ENCODE results near the gene C17orf67.

Gene C17orf67

GRCh38 chr17:56832446-56832845, 1.3 kb downstream of the C17orf67 start:
- no peak for DNase-seq

DNA sequence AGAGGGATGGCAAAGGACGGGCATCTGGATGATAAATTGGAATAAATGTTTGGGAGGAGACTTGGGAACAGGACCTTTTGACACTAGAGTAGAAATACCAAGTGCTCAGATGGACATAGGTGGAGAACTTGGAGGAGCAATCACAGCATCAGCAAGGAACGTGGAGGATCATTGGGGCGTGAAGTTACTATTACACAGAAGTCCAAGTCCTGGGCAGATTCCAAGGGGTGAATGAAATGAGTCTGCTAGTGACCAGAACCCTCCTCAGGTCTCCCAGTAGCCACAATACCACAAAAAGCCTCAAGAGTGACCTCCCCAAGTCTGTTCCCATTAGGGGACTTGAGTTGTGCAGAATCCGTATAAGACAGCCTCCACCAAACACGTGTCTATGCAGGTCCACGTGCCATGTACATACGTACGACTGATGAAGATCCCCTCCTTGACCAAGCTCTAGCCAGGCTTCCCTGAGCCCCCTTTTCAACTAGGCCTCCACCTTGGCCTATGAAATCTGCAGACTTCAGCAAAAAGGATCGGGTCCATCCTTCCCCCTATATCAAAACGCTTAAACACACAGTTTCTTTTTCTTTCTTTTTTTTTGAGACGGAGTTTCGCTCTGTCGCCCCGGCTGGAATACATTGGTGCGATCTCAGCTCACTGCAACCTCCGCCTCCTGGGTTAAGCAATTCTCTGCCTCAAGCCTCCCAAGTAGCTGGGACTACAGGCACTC, 2.2 kb downstream of the C17orf67 start:
- DNase-seq, result no peak

DNA sequence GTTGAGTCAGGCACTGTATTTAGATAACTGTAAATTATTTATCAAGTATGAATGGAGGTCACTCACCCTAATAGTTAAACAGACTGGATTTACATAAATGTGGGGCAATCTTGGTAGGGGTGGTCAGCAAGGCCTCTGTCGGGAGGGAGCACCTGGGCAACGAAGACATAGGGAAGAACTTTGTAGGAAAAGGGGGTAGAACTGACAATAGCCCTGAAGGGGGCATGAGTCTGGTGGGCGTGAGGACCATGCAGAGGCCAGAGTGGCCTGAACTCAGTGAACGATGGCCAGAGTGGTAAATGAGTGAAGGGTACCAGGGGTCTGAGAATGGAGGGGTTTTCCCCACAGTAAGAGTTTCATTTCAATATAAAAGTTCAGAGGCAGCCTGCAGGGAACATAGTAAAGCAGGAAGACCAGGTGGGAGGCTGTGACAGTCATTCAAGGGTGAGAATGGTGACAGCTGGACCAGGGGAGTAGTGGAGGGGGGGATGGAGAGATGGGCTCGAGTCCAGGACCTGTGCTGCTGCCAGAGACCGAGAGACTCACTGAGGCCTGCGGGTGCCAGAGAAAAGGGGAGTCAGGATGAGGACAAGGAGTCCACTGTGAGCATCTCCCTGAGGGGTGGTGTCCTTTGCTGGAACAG, 2.9 kb downstream of the C17orf67 start:
- DNase-seq, result no peak

DNA sequence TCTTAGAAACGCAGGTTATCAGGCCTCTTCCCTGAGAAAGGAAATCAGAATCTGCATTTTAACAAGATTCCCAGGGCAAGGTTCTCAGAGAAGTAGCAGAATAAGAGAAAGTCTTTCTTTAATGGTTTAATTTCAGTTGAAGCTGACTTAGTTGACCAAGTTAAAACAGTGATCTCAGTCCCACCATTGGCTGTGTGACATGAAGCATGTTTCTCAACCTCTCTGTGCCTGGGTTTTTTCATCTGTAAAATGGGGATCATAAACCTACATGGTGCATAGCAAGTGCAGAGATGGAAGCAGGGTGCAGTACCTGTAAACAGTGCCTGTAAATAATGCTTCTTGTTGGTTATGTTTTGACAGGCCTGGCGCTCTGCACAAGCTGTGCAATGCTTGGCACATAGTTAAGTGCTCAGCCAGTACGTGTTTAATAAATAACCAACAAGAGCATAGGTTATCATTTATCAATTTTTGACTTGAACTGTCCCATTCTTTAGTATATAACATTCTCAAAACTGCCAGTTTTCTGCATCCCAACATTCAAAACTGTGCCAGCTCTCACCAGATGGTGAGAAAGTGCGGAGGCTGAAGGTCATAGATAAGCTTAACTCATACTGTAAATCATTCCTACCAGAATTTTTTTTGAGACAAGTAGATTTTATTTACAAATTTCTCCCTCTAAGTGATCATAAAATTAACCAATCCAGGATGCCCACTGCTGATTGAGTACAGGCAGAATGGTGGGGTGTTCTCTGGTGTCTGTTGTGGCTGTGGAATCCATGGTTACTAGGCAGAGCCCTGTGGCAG, 6.9 kb downstream of the C17orf67 start:
- DNase-seq, result no peak

DNA sequence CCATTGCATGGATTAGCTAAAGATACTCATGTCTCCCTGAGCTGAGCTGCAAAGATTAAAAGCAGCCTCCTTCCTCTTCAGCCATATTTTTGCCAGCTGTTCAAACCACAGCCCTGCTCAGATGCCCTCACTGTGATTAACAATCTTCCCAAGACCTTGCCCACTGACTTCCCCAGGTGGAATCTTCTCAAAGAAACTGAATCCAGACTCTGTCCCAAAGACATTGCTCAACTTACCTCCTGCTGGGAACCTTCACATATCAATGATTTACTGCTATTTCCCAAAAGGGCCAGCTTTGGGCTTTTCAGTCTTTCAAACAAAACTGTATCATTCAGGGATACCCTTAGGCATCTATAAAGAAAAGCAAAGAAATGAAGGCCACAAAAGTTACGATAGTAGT, 9.2 kb downstream of the C17orf67 start:
- DNase-seq, result no peak

- DNase-seq, result no peak
These were observed 9.9 kb downstream of the C17orf67 start for GRCh38 chr17:56823848-56824247.

DNA sequence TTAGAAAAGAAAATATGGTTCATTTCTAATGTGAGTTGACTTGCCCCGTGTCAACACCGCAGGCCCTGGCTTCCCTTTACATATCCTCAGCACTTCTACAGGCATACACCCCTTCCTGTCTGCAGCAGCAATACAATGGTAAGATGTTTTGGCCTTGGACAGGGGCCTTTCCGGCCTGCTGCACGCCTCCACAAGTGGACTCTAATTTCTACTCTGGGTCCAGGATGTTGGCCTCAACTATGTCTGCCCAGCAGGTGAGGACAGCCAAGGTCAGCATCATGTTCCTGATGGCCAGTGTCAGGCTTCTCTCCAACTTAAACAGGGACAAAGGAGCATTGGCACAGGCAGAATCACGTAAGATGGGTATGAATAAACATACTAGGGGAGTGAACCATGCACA, 11.0 kb downstream of the C17orf67 start:
- no peak for DNase-seq

DNA sequence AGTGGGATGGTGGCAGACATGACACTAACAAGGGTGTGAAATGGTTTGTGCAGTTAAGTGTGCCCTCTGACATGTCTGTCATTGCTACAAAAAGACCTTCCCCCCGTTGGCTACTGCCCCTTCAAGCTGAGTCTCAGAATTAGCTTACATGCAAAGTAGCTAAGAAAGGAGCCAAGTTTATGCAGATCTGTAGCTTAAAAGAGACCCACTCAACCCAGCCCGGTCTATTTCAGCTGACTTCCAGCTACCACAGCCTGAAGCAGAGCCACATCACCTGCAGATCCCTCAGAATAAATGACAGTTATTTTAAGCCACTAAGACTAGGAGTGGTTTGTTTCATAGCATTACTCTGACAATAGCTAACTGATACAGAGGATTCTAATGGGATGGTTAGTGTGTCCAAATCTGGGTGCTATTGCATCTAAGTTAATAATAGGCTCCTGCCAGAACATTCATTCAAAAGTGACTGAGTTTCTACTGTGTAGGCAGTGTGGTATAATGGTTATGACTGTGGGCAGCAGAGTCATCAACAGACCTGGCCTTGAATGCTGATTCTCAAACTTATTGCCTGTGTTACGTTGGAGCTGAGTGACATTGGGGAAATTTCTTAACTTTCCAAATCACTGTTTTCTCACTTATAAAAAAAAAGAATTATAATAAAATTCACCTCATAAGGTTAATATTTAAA, 11.7 kb downstream of the C17orf67 start:
- no peak for DNase-seq

DNA sequence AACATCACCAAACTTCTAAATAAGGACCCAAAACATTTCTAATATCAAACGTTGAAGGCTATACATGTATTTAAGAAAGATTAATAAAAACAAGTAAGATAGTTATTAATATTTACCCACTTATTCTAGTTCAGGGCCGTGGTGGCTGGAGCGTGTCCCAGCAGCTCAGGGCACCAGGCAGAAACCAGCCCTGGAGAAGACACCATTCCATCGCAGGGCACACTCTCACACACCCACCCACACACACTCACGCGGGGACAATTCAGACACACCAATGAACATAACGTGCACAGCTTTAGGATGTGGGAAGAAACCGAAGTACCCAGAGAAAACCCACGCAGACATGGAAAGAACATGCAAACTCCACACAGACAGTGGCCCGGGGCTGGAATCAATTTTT, 13.5 kb downstream of the C17orf67 start:
- DNase-seq, result no peak

GRCh38 chr17:56819431-56820145, 14.1 kb downstream of the C17orf67 start:
- peak; percentile 51 for DNase-seq

GRCh38 chr17:56819030-56819429, 14.7 kb downstream of the C17orf67 start:
- no peak for DNase-seq

DNA sequence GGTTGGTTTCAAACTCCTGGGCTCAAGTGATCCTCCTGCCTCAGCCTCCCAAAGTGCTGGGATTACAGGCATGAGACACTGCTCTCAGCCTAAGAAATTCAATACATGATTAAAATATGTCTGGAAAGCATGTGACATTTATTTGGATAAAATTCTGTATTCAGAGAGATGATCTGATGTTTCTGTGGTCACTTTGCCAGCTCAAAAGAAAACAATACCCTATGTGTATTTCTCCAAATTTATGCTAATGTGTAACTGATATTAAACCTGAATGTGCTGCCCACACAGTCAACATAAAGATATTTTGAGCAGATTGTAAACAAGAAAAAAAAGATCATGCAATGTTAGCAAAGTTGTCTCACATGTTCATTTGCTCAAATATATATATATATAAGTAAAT, 16.7 kb downstream of the C17orf67 start:
- DNase-seq, result no peak

DNA sequence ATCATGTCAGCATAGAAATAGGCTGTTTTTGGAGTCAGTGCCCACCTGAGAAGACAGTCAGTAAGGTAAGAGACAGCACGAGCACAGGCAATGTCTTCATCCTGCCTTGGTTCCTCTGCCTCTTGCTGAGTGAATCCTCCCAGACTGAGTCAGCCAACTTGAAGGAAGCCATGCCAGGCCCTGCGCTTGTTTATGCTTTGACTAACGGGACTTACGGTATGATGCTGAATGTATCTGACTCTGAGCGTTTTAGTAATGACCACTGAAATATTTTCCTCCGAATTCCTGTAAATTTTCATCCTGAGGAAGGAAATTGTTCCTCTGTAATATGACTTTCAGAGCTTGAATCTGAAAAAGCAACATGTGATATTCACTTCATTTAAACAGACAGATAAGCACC, 18.0 kb downstream of the C17orf67 start:
- DNase-seq, result no peak

DNA sequence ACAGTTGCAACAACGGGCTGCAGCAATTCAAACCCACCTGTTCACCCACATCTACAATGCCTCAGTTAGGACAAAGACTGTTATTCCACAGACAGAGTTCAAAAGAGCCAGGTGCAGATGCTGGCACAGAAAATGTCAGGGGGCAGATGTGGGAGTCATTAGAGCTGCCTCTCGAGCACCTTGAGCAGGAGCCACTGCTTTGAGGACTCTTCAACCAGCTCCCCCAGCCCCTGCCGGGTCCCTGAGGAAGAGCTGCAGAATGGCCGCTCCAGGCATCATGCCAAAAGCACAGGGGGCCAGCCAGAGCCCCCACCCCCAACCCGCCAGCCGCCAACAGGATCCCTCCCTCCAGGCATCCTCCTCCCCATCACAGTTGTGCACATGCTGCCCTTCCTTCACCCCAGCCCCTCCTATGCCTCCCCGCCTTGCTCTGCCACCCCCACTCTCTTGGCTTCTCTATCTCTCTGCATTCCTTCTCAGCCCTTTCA, 20.8 kb downstream of the C17orf67 start:
- DNase-seq, result peak; percentile 31

- no peak for DNase-seq
These were observed 22.6 kb downstream of the C17orf67 start for GRCh38 chr17:56810891-56811775.

DNA sequence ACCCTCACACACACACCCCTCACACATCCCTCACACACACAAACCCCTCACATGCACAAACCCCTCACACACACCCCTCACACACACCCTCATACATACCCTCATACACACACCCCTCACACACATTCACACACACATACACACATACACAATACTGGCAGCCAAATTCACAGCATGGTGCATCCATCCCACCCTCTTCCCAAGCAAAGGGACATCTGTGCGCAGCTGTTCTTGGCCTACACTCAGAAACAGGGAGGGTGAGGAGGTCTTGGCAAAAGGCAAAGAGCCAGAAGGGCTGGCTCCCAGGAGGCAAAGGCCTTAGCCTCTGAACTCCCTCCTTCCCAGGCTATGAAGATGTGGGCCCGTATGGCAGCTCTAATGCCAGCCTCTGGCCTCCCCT, 23.4 kb downstream of the C17orf67 start:
- DNase-seq, result no peak

GRCh38 chr17:56809820-56810179, 23.9 kb downstream of the C17orf67 start:
- no peak for DNase-seq

- no peak for DNase-seq
These were observed 24.5 kb downstream of the C17orf67 start for GRCh38 chr17:56809106-56809819.

- no peak for DNase-seq
These were observed 25.2 kb downstream of the C17orf67 start for GRCh38 chr17:56808503-56808902.

DNA sequence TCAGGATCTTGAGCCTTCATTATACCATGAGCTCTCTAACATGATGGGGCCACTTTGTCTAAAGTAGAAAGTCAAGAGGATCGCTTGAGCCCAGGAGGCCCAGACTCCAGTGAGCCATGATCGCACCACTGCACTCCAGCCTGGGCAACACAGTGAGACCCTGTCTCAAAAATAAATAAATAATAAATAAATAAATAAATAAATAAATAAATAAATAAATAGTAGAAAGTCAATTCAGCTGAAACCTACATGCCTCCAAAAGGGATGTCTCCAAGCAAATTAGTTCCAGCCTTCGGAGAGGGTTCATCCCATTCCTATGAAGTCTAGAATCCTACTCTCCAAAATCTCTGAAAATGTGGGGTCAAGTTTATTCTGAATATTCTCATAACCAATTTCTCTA, 26.0 kb downstream of the C17orf67 start:
- no peak for DNase-seq

GRCh38 chr17:56806949-56807348, 26.8 kb downstream of the C17orf67 start:
- DNase-seq, result no peak

Data from NCI-H2107 (cell line).